Glomerular visceral epithelial cell (primary cell): Measurements from ENCODE around the gene MPHOSPH10.
"Not testable (repeated sequence)": the region's sequence is repeated elsewhere in the genome, so short reads cannot be mapped to it uniquely, and the experiment has no call there.

Experiments used
- DNase-seq: peaks from one replicate; pipeline ENCODE4 v3.0.0-alpha.2; 2016; ENCODE audit errors: extremely low spot score

MPHOSPH10 gene

GRCh38 chr2:71122387-71123298 is 7.8 kb upstream of the MPHOSPH10 start:
- DNase-seq = no peak

- DNase-seq = no peak
These were observed 4.7 kb upstream of the MPHOSPH10 start for GRCh38 chr2:71125506-71126294.

- DNase-seq = no peak
These were observed 3.5 kb upstream of the MPHOSPH10 start for GRCh38 chr2:71126957-71127356.

- DNase-seq = peak; percentile 2
These were observed 1.1 kb upstream of the MPHOSPH10 start for GRCh38 chr2:71129114-71129901.

- no peak for DNase-seq
These were observed 607 bp upstream of the MPHOSPH10 start for GRCh38 chr2:71129902-71130151.

- peak; percentile 14 for DNase-seq
These were observed 441 bp downstream of the MPHOSPH10 start for GRCh38 chr2:71130905-71131244.

GRCh38 chr2:71131387-71132166 is 1.1 kb downstream of the MPHOSPH10 start:
- DNase-seq = not testable (repeated sequence)

GRCh38 chr2:71133603-71134002 is 3.2 kb downstream of the MPHOSPH10 start:
- no peak for DNase-seq

GRCh38 chr2:71136174-71136573 is 5.7 kb downstream of the MPHOSPH10 start:
- DNase-seq = no peak

GRCh38 chr2:71143782-71144181 is 13.3 kb downstream of the MPHOSPH10 start:
- no peak for DNase-seq

GRCh38 chr2:71148506-71149063 is 18.2 kb downstream of the MPHOSPH10 start:
- DNase-seq = no peak

GRCh38 chr2:71150082-71150816 is 19.8 kb downstream of the MPHOSPH10 start:
- DNase-seq = no peak

GRCh38 chr2:71151620-71152019 is 21.2 kb downstream of the MPHOSPH10 start:
- DNase-seq = no peak

GRCh38 chr2:71153585-71154224 is 23.3 kb downstream of the MPHOSPH10 start:
- DNase-seq = no peak

- DNase-seq = no peak
These were observed 23.8 kb downstream of the MPHOSPH10 start for GRCh38 chr2:71154279-71154678.

GRCh38 chr2:71154798-71155197 is 24.4 kb downstream of the MPHOSPH10 start:
- no peak for DNase-seq

- no peak for DNase-seq
These were observed 25.4 kb downstream of the MPHOSPH10 start for GRCh38 chr2:71155846-71156245.

GRCh38 chr2:71156573-71156972 is 26.1 kb downstream of the MPHOSPH10 start:
- no peak for DNase-seq

GRCh38 chr2:71157124-71157793 is 26.8 kb downstream of the MPHOSPH10 start:
- peak; percentile 30 for DNase-seq

- no peak for DNase-seq
These were observed 36.4 kb downstream of the MPHOSPH10 start for GRCh38 chr2:71166812-71167211.
